Stomach (tissue), 9 donors: ENCODE data around the gene MYO5B. TPM values are rescaled to one million over a fixed set of nuclear protein-coding genes. Genes with fewer than 3 reads are reported as not detected.

Experiments used
- DNase-seq, 2 donors: peaks; one replicate each; pipeline versions ENCODE4 v3.0.0 to v3.0.0-alpha.2; 2013 to 2019
- H3K27ac ChIP-seq, 5 donors: fragments of 200-600 bp in 4 of 5; sonication (generic) in 4 of 5; one replicate each; pipeline ENCODE4 v1.5.1; 2013 to 2019; ENCODE audit warnings: mild to moderate bottlenecking in 1 of 5, moderate library complexity in 1 of 5
- H3K27me3 ChIP-seq, 3 donors: fragments of 200-600 bp; sonication (generic); one replicate each; pipeline ENCODE4 v1.5.1; 2017 to 2019; ENCODE audit warnings: mixed run types in 1 of 3
- H3K36me3 ChIP-seq, 4 donors: fragments of 200-600 bp; sonication (generic); 1 replicate in 3 of 4; 2 replicates in 1 of 4; pipeline ENCODE4 v1.5.1; 2016 to 2019
- H3K4me1 ChIP-seq, 4 donors: fragments of 200-600 bp; sonication (generic); one replicate each; pipeline ENCODE4 v1.5.1; 2016 to 2019
- H3K4me3 ChIP-seq, 4 donors: fragments of 200-600 bp; sonication (generic) in 3 of 4; one replicate each; pipeline ENCODE4 v1.5.1; 2016 to 2019; ENCODE audit warnings: mild to moderate bottlenecking in 1 of 4
- H3K9me3 ChIP-seq, 4 donors: fragments of 200-600 bp; sonication (generic); one replicate each; pipeline ENCODE4 v1.5.1; 2016 to 2019
- EP300 ChIP-seq: sonication (generic); formaldehyde crosslinking; IDR thresholded peaks from one replicate; pipeline ENCODE4 v1.6.1; 2017; ENCODE audit warnings: antibody characterized with exemption
- POLR2A ChIP-seq, 4 donors: fragments of 450-650 bp; IDR thresholded peaks; one replicate each; pipeline ENCODE4 v1.6.1; 2016; ENCODE audit warnings: antibody characterized with exemption in 4 of 4, control low read depth in 2 of 4, mild to moderate bottlenecking in 1 of 4, moderate library complexity in 1 of 4
- POLR2AphosphoS5 ChIP-seq, 3 donors: sonication (generic); formaldehyde crosslinking; IDR thresholded peaks; one replicate each; pipeline ENCODE4 v1.6.1; 2016; ENCODE audit warnings: antibody characterized with exemption in 3 of 3
- WGBS, 5 donors: extraction: QIAGEN DNeasy Blood & Tissue Kit in 3 of 5; methylation state at CpG; one replicate each; pipeline versions ENCODE4 v1.1.5 to v1.1.7; 2013 to 2018; 5-methylcytosine and 5-hydroxymethylcytosine counted together
- intact Hi-C: fragments of 100-400 bp; cut with DNase I; formaldehyde crosslinking; loops from one replicate; pipeline ENCODE4 v1.15.1; 2023; ENCODE audit warnings: low total_unique reads
- polyA plus RNA-seq, 3 donors: library from polyadenylated mRNA; stranded (reverse); fragments of 200-250 nt; gene quantifications; one replicate each; pipeline ENCODE4 v1.2.3, GENCODE V29; 2013
- total RNA-seq, 5 donors: library from RNA; depleted of rRNA; stranded (reverse); fragments of >200 nt; gene quantifications; one replicate each; pipeline versions ENCODE4 v1.1.0 to v1.2.3, GENCODE V29; 2014 to 2016
- TF ChIP-seq, protein P1 (sequence below), 7 experiments: fragments of 450-650 bp in 4 of 7; fragments of 200-600 bp in 3 of 7; sonication (generic) in 3 of 7; IDR thresholded peaks; one replicate each; pipeline ENCODE4 v1.5.1; 2016 to 2019; ENCODE audit warnings: antibody characterized with exemption in 7 of 7, control low read depth in 2 of 7, mild to moderate bottlenecking in 1 of 7
- donor health status: healthy with polysubstance abuse.
- donor health status: Bipolar disorder and iron deficiency.
- donor health status: healthy.

MYO5B gene
- total and polyA plus RNA-seq, 8 donors, result 13.6 to 224 (median 33.7) TPM

DNA sequence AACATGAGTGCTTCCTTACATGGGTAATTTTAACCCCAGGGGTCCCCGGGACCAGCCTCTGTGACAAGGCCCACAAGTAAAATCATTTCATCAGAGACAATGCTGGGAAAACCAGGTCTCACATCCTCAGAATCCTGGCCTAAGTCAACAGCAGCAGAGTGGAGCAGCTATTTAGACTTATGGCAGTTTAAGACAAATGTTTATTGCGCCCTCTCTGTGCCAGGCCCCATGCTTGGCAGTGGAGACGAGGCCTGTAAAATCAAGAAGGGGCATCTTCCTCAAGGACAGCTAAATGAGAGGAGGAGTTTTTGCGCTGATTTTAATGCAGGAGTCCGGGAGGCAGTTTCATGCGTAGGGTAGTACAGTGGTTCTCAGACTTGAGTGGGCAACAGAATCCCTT lies 325.6 kb downstream of the MYO5B start:
- Histone ChIP-seq H3K27ac (no peak overlapping the region), H3K9me3 (no peaks in the 10 kb centered on the region), H3K36me3 (peaks cover 0 to 13% (median 0%) of the 10 kb centered on the region in 4 donors), H3K27me3 (no peaks in the 10 kb centered on the region), H3K4me1 (peaks cover 0 to 7% (median 0%) of the 10 kb centered on the region in 4 donors), H3K4me3 (no peak overlapping the region)
- DNase-seq, result no peak
- 68 to 98% (median 96%) methylated on average over 6 of the region's 6 CpGs for WGBS, 5 donors
- intact Hi-C loops, result no loop called here
- TF ChIP-seq EP300 (no peak), POLR2A (IDR thresholded peaks at IDR 0.05) (no peak), POLR2AphosphoS5 (IDR thresholded peaks at IDR 0.05) (no peak)
- TF ChIP-seq, protein P1, sequence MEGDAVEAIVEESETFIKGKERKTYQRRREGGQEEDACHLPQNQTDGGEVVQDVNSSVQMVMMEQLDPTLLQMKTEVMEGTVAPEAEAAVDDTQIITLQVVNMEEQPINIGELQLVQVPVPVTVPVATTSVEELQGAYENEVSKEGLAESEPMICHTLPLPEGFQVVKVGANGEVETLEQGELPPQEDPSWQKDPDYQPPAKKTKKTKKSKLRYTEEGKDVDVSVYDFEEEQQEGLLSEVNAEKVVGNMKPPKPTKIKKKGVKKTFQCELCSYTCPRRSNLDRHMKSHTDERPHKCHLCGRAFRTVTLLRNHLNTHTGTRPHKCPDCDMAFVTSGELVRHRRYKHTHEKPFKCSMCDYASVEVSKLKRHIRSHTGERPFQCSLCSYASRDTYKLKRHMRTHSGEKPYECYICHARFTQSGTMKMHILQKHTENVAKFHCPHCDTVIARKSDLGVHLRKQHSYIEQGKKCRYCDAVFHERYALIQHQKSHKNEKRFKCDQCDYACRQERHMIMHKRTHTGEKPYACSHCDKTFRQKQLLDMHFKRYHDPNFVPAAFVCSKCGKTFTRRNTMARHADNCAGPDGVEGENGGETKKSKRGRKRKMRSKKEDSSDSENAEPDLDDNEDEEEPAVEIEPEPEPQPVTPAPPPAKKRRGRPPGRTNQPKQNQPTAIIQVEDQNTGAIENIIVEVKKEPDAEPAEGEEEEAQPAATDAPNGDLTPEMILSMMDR (IDR thresholded peaks at IDR 0.05), result no peak

DNA sequence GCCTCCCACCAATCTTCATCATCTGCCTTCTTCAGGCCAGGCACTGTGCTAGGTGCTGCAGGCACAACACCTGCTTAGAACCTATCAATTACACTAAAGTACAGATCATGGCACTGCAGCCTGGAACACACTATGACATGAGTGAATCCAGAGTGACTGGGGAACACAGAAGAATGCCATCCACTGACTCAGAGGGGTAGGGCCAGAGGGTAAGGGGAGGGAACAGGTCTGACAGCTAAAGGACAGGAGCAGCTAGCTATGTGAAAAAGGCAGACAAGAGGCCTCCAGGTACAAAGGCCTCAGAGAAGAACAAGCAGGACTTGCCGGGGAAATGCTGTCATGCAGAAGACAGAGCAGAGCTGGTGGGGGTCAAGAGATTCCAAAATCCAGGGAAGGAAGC lies 328.3 kb downstream of the MYO5B start:
- no peaks in the 10 kb centered on the region for H3K9me3 ChIP-seq
- intact Hi-C loops, result no loop called here
- no peak for DNase-seq
- WGBS, 5 donors, result 82 to 95% (median 85%) methylated on average over 1 of the region's 1 CpG
- TF ChIP-seq EP300 (no peak), POLR2AphosphoS5 (IDR thresholded peaks at IDR 0.05) (no peak), POLR2A (IDR thresholded peaks at IDR 0.05) (no peak)
- TF ChIP-seq, protein P1 (IDR thresholded peaks at IDR 0.05), result no peak
- H3K27me3 ChIP-seq, result no peaks in the 10 kb centered on the region
- peaks cover 0 to 5% (median 0%) of the 10 kb centered on the region in 4 donors for H3K36me3 ChIP-seq
- H3K4me1 ChIP-seq, result peaks cover 0 to 12% (median 0%) of the 10 kb centered on the region in 4 donors
- no peak overlapping the region for H3K4me3 ChIP-seq
- H3K27ac ChIP-seq, result no peak overlapping the region

DNA sequence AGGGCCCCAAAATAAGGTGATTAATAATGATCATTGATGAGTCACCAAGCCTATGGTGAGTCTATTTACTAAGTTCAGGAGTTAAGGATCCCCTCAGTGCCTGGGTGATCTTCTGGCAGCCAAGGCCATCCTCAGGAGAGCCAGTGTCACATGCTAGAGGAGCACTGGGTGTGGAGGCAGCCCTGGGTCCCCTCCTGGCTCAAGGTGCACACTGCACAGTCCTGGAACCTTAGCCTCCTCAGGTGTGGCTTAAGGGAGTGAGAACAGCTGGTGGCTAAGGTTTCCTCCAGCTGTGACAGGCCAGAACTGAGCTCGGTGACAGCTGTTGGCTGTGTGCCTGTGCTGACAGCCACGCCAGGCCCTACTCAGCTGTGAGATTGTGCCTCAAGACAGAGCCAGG lies 329.5 kb downstream of the MYO5B start:
- 21 to 39% (median 25%) methylated on average over 1 to 2 of the region's 2 CpGs for WGBS, 5 donors
- peak; percentile 63 to 78 for DNase-seq
- Histone ChIP-seq H3K4me3 (no peak overlapping the region), H3K4me1 (peaks cover 0 to 12% (median under 1%) of the 10 kb centered on the region in 4 donors), H3K27ac (no peak overlapping the region), H3K36me3 (peaks cover 0 to 3% (median 0%) of the 10 kb centered on the region in 4 donors), H3K27me3 (no peaks in the 10 kb centered on the region), H3K9me3 (no peaks in the 10 kb centered on the region)
- TF ChIP-seq, protein P1 (IDR thresholded peaks at IDR 0.05), result no peak
- TF ChIP-seq EP300 (no peak), POLR2A (IDR thresholded peaks at IDR 0.05) (no peak), POLR2AphosphoS5 (IDR thresholded peaks at IDR 0.05) (no peak)
- intact Hi-C loops, result no loop called here

DNA sequence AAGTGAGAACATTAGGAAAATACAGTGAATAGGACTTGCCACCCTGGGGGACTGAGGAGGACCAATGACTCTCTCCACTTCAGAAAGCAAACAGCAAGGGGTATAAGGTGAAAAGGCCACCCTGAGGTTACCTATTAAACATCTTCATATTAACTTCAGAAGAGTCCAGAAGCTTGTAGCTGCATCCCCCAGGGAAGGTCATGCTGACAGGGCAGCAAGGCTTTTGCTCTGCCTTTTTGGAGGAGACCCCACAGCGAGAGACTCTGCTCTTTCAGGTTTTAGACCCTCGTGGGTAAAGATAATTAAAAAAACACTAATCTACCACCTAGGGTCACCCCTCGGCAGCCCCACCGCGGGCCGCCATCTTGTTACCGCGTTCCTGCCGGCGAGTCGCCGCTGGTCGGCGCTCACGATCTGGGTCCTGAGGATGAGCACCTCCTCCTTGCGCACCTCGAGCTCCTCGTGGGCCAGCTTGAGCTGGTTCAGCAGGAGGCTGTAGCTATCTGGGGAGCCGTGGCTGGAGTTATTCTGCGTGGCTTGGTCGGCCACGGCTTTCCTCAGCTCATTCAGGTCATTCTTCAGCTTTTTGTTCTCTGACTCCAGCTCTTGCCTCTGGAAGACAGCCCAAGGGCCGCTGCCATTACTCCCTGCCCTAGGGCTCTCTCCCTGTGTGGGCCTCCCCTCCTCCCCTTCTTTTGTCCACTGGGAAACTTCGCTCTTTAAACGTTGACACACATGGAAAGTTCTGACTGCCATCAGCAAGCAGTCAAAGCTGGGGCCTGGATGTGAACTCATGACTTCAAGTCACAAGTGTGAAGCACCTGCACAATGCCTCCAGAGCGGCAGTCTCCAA lies 331.0 kb downstream of the MYO5B start:
- no peaks in the 10 kb centered on the region for H3K27me3 ChIP-seq
- intact Hi-C loops, result loop anchor here (5.0 kb wide), 1 partner anchor 352 kb away; no protein-coding TSS in a partner anchor
- TF ChIP-seq, protein P1 (IDR thresholded peaks at IDR 0.05), result no peak
- TF ChIP-seq POLR2A (IDR thresholded peaks at IDR 0.05) (no peak), EP300 (no peak), POLR2AphosphoS5 (IDR thresholded peaks at IDR 0.05) (no peak)
- no peak for DNase-seq
- H3K36me3 ChIP-seq, result peaks cover 0 to 3% (median 0%) of the 10 kb centered on the region in 4 donors
- no peak overlapping the region for H3K27ac ChIP-seq
- 86 to 90% (median 88%) methylated on average over 26 of the region's 26 CpGs for WGBS, 5 donors
- peaks cover 0 to 12% (median 10%) of the 10 kb centered on the region in 4 donors for H3K4me1 ChIP-seq
- H3K4me3 ChIP-seq, result no peak overlapping the region
- H3K9me3 ChIP-seq, result no peaks in the 10 kb centered on the region
